ENCODE results near the gene MST1.

Gene MST1

DNA sequence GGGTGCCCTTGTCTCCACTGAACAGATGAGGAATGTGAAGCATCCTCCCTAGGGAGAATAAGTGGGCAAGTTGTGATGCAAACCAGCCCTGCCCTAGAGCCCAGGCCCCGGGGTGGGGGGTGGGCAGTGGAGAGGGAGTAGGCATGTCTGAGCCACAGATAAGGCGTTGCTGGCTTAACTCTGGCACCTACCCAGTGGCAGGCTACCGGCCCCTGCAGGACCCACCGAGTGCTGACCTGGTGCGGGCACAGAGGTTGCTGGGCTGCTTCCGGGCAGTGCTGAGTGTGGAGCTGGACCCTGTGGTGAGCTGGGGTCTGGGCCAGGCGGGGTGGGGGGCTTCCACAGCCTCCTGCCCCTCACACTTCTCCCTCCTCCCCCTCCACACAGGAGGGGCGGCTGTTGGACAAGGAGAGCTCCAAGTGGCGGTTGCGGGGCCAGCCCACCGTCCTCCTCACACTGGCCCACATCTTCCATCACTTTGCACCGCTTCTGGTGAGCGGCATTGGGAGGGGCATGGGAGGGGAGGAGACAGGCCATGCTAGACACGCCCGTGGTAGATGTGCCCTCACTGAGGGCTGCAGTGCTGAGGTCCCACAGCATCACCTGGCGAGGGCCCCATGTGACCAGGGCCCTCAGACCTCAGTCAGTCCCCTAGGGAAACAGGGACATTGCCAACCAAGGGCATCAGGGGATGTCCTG is 10.2 kb upstream of the MST1 start:
- TF ChIP-seq, protein P1, sequence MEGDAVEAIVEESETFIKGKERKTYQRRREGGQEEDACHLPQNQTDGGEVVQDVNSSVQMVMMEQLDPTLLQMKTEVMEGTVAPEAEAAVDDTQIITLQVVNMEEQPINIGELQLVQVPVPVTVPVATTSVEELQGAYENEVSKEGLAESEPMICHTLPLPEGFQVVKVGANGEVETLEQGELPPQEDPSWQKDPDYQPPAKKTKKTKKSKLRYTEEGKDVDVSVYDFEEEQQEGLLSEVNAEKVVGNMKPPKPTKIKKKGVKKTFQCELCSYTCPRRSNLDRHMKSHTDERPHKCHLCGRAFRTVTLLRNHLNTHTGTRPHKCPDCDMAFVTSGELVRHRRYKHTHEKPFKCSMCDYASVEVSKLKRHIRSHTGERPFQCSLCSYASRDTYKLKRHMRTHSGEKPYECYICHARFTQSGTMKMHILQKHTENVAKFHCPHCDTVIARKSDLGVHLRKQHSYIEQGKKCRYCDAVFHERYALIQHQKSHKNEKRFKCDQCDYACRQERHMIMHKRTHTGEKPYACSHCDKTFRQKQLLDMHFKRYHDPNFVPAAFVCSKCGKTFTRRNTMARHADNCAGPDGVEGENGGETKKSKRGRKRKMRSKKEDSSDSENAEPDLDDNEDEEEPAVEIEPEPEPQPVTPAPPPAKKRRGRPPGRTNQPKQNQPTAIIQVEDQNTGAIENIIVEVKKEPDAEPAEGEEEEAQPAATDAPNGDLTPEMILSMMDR (IDR thresholded peaks at IDR 0.05), result no peak

DNA sequence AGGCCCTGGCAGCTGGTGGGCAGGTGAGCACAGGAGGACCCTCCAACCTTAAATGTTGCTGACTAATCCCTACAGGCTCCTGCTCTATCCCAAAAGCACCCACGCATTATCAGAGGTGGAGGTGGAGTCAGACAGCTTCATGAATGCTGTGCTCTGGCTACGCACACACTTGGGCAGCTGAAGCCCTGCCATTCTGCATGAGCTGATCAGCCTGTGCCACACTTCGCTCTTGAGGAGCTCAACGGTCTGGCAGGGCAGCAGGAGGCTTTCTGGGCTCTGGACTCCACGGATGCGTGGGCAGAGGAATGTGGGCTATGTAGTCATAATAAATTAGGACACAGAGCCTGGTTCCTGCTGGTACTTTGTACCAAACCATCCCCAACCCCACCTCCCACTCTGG is 6.1 kb downstream of the MST1 start:
- TF ChIP-seq, protein P1 (IDR thresholded peaks at IDR 0.05), result no peak

GRCh38 chr3:49681543-49681942 is 7.7 kb downstream of the MST1 start:
- TF ChIP-seq, protein P1 (IDR thresholded peaks at IDR 0.05), result no peak

- TF ChIP-seq, protein P1 (IDR thresholded peaks at IDR 0.05), result no peak
These were observed 8.1 kb downstream of the MST1 start for GRCh38 chr3:49681232-49681522.

GRCh38 chr3:49680493-49681231 is 8.6 kb downstream of the MST1 start:
- TF ChIP-seq, protein P1 (IDR thresholded peaks at IDR 0.05), result no peak

DNA sequence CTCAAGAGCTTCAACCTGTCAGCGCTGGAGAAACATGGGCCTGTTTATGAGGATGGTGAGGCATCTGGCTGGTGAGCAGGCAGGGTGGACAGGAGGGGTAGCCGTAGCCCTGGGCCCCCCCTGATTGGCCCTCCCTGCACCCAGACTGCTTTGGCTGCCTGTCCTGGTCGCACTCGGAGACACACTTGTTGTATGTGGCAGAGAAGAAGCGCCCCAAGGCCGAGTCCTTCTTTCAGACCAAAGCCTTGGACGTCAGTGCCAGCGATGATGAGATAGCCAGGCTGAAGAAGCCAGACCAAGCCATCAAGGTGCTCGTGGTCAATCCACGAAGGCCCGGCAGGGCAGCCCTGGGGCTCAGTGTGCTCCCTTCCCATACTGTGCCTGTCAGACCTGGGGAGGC is 13.4 kb downstream of the MST1 start:
- TF ChIP-seq, protein P1 (IDR thresholded peaks at IDR 0.05), result no peak

DNA sequence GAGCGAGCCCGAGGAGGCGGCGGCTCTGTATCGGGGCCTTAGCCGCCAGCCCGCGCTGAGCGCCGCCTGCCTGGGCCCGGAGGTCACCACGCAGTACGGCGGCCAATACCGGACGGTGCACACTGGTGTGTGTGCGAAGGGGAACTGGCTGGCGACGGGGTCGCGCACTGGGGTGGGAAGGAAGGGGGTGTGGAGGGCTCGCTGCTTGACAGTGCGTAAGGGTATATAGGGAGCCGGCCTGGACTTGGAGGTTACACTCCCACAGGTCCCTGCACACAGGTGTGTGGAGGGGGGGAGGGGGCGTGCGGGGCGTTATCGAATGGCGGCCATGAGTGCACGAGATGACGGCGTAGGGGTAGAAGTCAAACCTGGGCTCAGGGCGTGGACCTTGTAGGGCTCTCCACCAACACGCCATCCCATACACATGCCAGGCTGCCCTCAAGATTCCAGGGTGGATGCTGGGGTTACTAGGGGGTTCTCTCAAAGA is 14.7 kb downstream of the MST1 start:
- TF ChIP-seq, protein P1 (IDR thresholded peaks at IDR 0.05), result no peak
